ENCODE results near the gene ZBTB39. TPM values are rescaled to one million over a fixed set of nuclear protein-coding genes. Genes with fewer than 3 reads are reported as not detected.
"Not testable (repeated sequence)": the region's sequence is repeated elsewhere in the genome, so short reads cannot be mapped to it uniquely, and the experiment has no call there.

Gene ZBTB39
- 1 to 10 TPM; 8.8 to 9.3 TPM for total RNA-seq

- CTCF ChIA-PET: interaction anchor here (0.9 to 8.6 kb wide), 21 partner anchors 12 to 250 kb away, joined by 3 to 107 read pairs (median 8); partner anchors contain the start of genes HSD17B6, NEMP1, PRIM1 and STAT6
Observed at GRCh38 chr12:57005980-57006808, at the start of gene ZBTB39. Gene ZBTB39, minus strand, starts transcription at chr12:57006546. Its CDS starts 1,629 bp downstream, at chr12:57004917.

DNA sequence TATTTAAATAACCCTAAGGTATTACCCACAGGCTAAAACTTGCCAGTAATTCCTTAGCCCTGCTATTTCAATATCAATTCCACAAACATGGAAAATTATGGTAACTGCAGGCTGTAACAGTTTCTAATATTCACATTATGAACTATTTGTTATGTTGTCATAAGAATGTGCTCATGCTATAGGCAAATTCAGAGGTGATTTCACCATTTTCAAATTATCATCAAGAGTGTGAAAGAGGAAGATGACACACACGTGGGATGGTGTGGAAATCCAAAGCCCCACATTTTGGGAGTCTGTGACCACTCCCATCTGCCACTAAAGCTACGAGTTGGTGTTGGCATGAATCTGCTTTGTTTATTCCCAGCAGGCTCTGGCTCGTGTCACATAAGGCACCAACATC, 49.5 kb upstream of the ZBTB39 start:
- Mint-ChIP-seq H3K9me3 (ENCODE audit: low read depth) (no peaks in the 10 kb centered on the region), H3K27ac (no peak overlapping the region), H3K36me3 (peaks cover 55% of the 10 kb centered on the region), H3K27me3 (no peaks in the 10 kb centered on the region), H3K4me1 (peaks cover 6% of the 10 kb centered on the region), H3K4me3 (no peak overlapping the region)
- DNase-seq: no peak
- CTCF ChIA-PET: interaction anchor here (0.8 to 11.2 kb wide), 4 partner anchors 48 to 127 kb away, joined by 3 to 117 read pairs (median 19); partner anchors contain the start of gene STAT6
- no peak for ATAC-seq

More at GRCh38 chr12:57005980-57006808, at the start of gene ZBTB39:
- no peaks in the 10 kb centered on the region for H3K9me3 Mint-ChIP-seq (ENCODE audit: low read depth)
- peaks cover 22% of the 10 kb centered on the region for H3K36me3 Mint-ChIP-seq
- no peaks in the 10 kb centered on the region for H3K27me3 Mint-ChIP-seq
- peak within 1 kb of the TSS; percentile 82 for H3K27ac Mint-ChIP-seq
- ATAC-seq (peak; percentile 82), DNase-seq (peak; percentile 70)
- peaks cover 34% of the 10 kb centered on the region for H3K4me1 Mint-ChIP-seq
- peak within 1 kb of the TSS; percentile 81 for H3K4me3 Mint-ChIP-seq

GRCh38 chr12:57053901-57054300, 47.6 kb upstream of the ZBTB39 start:
- peaks cover 42% of the 10 kb centered on the region for H3K36me3 Mint-ChIP-seq
- H3K27me3 Mint-ChIP-seq; H3K4me3 Mint-ChIP-seq; H3K27ac Mint-ChIP-seq; ATAC-seq; DNase-seq; H3K4me1 Mint-ChIP-seq; H3K9me3 Mint-ChIP-seq (ENCODE audit: low read depth); CTCF ChIA-PET: not testable (repeated sequence)

DNA sequence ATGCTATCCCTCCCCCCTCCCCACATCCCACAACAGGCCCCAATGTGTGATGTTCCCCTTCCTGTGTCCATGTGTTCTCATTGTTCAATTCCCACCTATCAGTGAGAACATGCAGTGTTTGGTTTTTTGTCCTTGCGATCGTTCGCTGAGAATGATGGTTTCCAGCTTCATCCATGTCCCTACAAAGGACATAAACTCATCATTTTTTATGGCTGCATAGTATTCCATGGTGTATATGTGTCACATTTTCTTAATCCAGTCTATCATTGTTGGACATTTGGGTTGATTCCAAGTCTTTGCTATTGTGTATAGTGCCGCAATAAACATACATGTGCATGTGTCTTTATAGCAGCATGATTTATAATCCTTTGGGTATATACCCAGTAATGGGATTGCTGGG, 46.8 kb upstream of the ZBTB39 start:
- H3K4me3 Mint-ChIP-seq; H3K27me3 Mint-ChIP-seq; ATAC-seq; H3K27ac Mint-ChIP-seq; H3K9me3 Mint-ChIP-seq (ENCODE audit: low read depth); DNase-seq: not testable (repeated sequence)
- Mint-ChIP-seq H3K36me3 (peaks cover 37% of the 10 kb centered on the region), H3K4me1 (peaks cover 13% of the 10 kb centered on the region)
- CTCF ChIA-PET: interaction anchor here (0.8 to 7.9 kb wide), 4 partner anchors 7 to 752 kb away, joined by 3 to 43 read pairs (median 3); partner anchors contain the start of gene STAT6

- DNase-seq: no peak
- H3K4me1 Mint-ChIP-seq: peaks cover 35% of the 10 kb centered on the region
- ATAC-seq: no peak
- no peak overlapping the region for H3K27ac Mint-ChIP-seq
- peaks cover 14% of the 10 kb centered on the region for H3K27me3 Mint-ChIP-seq
- H3K4me3 Mint-ChIP-seq: no peak overlapping the region
- H3K36me3 Mint-ChIP-seq: peaks cover 21% of the 10 kb centered on the region
- no peaks in the 10 kb centered on the region for H3K9me3 Mint-ChIP-seq (ENCODE audit: low read depth)
- CTCF ChIA-PET: interaction anchor here (0.8 to 7.9 kb wide), 10 partner anchors 9 to 76 kb away, joined by 3 to 51 read pairs (median 5); partner anchors contain the start of genes NEMP1, STAT6 and TAC3
Observed at GRCh38 chr12:57051011-57051410, 44.7 kb upstream of the ZBTB39 start.

- H3K36me3 Mint-ChIP-seq: peaks cover 14% of the 10 kb centered on the region
- H3K9me3 Mint-ChIP-seq (ENCODE audit: low read depth): no peaks in the 10 kb centered on the region
- no peak within 1 kb of the TSS for H3K27ac Mint-ChIP-seq
- H3K4me3 Mint-ChIP-seq: no peak within 1 kb of the TSS
- CTCF ChIA-PET: interaction anchor here (1.2 to 7.9 kb wide), 6 partner anchors 10 to 62 kb away, joined by 4 to 51 read pairs (median 31); partner anchors contain the start of gene STAT6
- no peak for DNase-seq
- H3K27me3 Mint-ChIP-seq: peaks cover 20% of the 10 kb centered on the region
- ATAC-seq: no peak
- H3K4me1 Mint-ChIP-seq: peaks cover 40% of the 10 kb centered on the region
Observed at GRCh38 chr12:57049890-57050289, 43.5 kb upstream of the ZBTB39 start, which contains the start of gene MYO1A. Gene MYO1A, minus strand, starts transcription at chr12:57050129. Its CDS starts 1,806 bp downstream, at chr12:57048323.

DNA sequence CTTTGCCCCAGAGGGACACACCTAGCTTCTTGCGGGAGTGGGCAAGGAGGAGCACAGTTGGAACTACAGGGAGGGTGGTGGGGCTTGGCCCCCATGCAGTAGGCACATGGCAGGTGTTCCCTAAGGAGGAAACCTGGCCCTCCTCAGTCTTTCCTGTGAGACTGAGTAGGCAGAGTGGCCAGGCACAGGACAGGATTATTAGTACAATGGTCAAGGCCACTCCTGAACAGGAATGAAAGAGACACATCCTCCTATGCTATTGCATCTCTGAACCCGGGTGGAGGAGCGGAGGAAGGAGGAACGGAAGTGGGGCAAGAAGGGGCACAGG, 42.7 kb upstream of the ZBTB39 start:
- CTCF ChIA-PET: interaction anchor here (1.0 to 7.9 kb wide), 8 partner anchors 11 to 63 kb away, joined by 3 to 51 read pairs (median 12); partner anchors contain the start of gene STAT6
- Mint-ChIP-seq H3K36me3 (peaks cover 12% of the 10 kb centered on the region), H3K27ac (no peak overlapping the region), H3K4me3 (no peak overlapping the region), H3K27me3 (peaks cover 22% of the 10 kb centered on the region), H3K9me3 (ENCODE audit: low read depth) (no peaks in the 10 kb centered on the region), H3K4me1 (peaks cover 40% of the 10 kb centered on the region)
- DNase-seq (no peak), ATAC-seq (no peak)

GRCh38 chr12:57048423-57049118, 42.2 kb upstream of the ZBTB39 start:
- CTCF ChIA-PET: interaction anchor here (0.9 to 7.9 kb wide), 13 partner anchors 11 to 64 kb away, joined by 3 to 51 read pairs (median 5); partner anchors contain the start of genes STAT6 and TAC3
- Mint-ChIP-seq H3K4me3 (no peak overlapping the region), H3K9me3 (ENCODE audit: low read depth) (no peaks in the 10 kb centered on the region), H3K4me1 (peaks cover 37% of the 10 kb centered on the region), H3K27ac (peak overlapping the region; percentile 33), H3K27me3 (peaks cover 22% of the 10 kb centered on the region), H3K36me3 (peaks cover 7% of the 10 kb centered on the region)
- no peak for ATAC-seq
- DNase-seq: no peak

DNA sequence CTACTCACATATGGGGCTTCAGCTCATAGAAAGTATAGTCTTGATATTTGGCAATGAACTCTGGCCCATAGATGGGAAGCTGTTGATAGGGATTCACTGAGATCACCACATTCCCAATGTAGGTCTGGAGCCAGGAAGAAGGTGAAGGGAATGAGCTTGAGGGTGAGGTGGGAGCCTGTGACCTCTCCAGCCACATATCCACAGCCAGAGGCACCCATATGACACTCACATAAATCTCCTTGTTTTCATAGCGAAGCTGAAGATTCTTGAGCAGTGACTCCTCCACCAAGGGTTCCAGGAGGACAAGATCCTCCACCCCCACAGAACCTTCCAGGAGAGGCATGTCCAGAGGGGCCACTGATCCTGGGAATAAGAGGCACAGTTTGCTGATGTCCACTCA, 41.6 kb upstream of the ZBTB39 start:
- ATAC-seq (no peak), DNase-seq (no peak)
- CTCF ChIA-PET: interaction anchor here (0.9 to 7.9 kb wide), 13 partner anchors 12 to 64 kb away, joined by 3 to 51 read pairs (median 5); partner anchors contain the start of genes STAT6 and TAC3
- H3K36me3 Mint-ChIP-seq: peaks cover 2% of the 10 kb centered on the region
- H3K27me3 Mint-ChIP-seq: peaks cover 22% of the 10 kb centered on the region
- peaks cover 37% of the 10 kb centered on the region for H3K4me1 Mint-ChIP-seq
- H3K4me3 Mint-ChIP-seq: no peak overlapping the region
- peak overlapping the region; percentile 74 for H3K27ac Mint-ChIP-seq
- H3K9me3 Mint-ChIP-seq (ENCODE audit: low read depth): no peaks in the 10 kb centered on the region

- DNase-seq (peak; percentile 89), ATAC-seq (peak; percentile 85)
- Mint-ChIP-seq H3K27ac (peak overlapping the region; percentile 74), H3K27me3 (peaks cover 22% of the 10 kb centered on the region), H3K4me1 (peaks cover 37% of the 10 kb centered on the region), H3K9me3 (ENCODE audit: low read depth) (no peaks in the 10 kb centered on the region), H3K36me3 (no peaks in the 10 kb centered on the region), H3K4me3 (peak overlapping the region; percentile 24)
- CTCF ChIA-PET: interaction anchor here (0.9 to 7.9 kb wide), 13 partner anchors 13 to 65 kb away, joined by 3 to 51 read pairs (median 5); partner anchors contain the start of genes STAT6 and TAC3
Observed at GRCh38 chr12:57046947-57047890, 40.9 kb upstream of the ZBTB39 start.

GRCh38 chr12:57046086-57046791, 39.9 kb upstream of the ZBTB39 start:
- ATAC-seq (no peak), DNase-seq (no peak)
- H3K27me3 Mint-ChIP-seq: peaks cover 22% of the 10 kb centered on the region
- H3K36me3 Mint-ChIP-seq: no peaks in the 10 kb centered on the region
- H3K9me3 Mint-ChIP-seq (ENCODE audit: low read depth): no peaks in the 10 kb centered on the region
- no peak overlapping the region for H3K4me3 Mint-ChIP-seq
- H3K4me1 Mint-ChIP-seq: peaks cover 35% of the 10 kb centered on the region
- no peak overlapping the region for H3K27ac Mint-ChIP-seq
- CTCF ChIA-PET: interaction anchor here (1.2 to 7.9 kb wide), 7 partner anchors 14 to 137 kb away, joined by 3 to 51 read pairs (median 14); partner anchors contain the start of gene STAT6

- CTCF ChIA-PET: interaction anchor here (7.9 kb wide), 1 partner anchor 13 kb away, joined by 43 read pairs; no protein-coding TSS in a partner anchor
- Mint-ChIP-seq H3K4me3 (no peak overlapping the region), H3K4me1 (peaks cover 35% of the 10 kb centered on the region), H3K27ac (no peak overlapping the region), H3K36me3 (no peaks in the 10 kb centered on the region), H3K27me3 (peaks cover 19% of the 10 kb centered on the region), H3K9me3 (ENCODE audit: low read depth) (no peaks in the 10 kb centered on the region)
- DNase-seq (no peak), ATAC-seq (no peak)
Observed at GRCh38 chr12:57044889-57045288, 38.5 kb upstream of the ZBTB39 start.
